ENCODE data around the gene CDCA7L.

The CDCA7L gene

DNA sequence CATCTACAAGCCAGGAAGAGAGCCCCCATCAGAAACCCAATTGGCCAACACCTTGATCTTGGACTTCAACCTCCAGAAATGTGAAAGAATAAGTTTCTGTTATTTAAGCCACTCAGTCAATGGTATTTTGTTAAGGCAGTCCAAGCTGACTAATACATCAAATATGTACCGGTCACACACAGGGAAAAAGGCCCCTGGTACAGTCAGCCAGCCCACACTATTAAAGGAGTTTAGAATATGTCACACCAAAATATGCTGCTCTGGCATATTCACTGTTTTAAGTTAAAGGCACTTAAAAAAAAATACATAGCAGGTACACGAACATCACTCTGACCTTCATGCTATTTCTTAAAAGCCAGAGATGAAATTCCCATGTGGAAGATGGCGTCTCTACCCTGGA lies 15.2 kb upstream of the CDCA7L start:
- Histone ChIP-seq H3K27me3 (ENCODE audit: insufficient read depth, poor library complexity, severe bottlenecking) (no peaks in the 10 kb centered on the region), H3K4me3 (replicated peaks; ENCODE audit: insufficient read depth, low read length) (no peak overlapping the region), H3K27ac (replicated peaks) (no peak overlapping the region)
- no peak for DNase-seq (ENCODE audit: low read depth in 1 of 2, low spot score in 1 of 2)
- TF ChIP-seq, protein P1, sequence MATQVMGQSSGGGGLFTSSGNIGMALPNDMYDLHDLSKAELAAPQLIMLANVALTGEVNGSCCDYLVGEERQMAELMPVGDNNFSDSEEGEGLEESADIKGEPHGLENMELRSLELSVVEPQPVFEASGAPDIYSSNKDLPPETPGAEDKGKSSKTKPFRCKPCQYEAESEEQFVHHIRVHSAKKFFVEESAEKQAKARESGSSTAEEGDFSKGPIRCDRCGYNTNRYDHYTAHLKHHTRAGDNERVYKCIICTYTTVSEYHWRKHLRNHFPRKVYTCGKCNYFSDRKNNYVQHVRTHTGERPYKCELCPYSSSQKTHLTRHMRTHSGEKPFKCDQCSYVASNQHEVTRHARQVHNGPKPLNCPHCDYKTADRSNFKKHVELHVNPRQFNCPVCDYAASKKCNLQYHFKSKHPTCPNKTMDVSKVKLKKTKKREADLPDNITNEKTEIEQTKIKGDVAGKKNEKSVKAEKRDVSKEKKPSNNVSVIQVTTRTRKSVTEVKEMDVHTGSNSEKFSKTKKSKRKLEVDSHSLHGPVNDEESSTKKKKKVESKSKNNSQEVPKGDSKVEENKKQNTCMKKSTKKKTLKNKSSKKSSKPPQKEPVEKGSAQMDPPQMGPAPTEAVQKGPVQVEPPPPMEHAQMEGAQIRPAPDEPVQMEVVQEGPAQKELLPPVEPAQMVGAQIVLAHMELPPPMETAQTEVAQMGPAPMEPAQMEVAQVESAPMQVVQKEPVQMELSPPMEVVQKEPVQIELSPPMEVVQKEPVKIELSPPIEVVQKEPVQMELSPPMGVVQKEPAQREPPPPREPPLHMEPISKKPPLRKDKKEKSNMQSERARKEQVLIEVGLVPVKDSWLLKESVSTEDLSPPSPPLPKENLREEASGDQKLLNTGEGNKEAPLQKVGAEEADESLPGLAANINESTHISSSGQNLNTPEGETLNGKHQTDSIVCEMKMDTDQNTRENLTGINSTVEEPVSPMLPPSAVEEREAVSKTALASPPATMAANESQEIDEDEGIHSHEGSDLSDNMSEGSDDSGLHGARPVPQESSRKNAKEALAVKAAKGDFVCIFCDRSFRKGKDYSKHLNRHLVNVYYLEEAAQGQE (IDR thresholded peaks at IDR 0.05; ENCODE audit: insufficient replicate concordance, low read depth): no peak
- TF ChIP-seq, protein P2, sequence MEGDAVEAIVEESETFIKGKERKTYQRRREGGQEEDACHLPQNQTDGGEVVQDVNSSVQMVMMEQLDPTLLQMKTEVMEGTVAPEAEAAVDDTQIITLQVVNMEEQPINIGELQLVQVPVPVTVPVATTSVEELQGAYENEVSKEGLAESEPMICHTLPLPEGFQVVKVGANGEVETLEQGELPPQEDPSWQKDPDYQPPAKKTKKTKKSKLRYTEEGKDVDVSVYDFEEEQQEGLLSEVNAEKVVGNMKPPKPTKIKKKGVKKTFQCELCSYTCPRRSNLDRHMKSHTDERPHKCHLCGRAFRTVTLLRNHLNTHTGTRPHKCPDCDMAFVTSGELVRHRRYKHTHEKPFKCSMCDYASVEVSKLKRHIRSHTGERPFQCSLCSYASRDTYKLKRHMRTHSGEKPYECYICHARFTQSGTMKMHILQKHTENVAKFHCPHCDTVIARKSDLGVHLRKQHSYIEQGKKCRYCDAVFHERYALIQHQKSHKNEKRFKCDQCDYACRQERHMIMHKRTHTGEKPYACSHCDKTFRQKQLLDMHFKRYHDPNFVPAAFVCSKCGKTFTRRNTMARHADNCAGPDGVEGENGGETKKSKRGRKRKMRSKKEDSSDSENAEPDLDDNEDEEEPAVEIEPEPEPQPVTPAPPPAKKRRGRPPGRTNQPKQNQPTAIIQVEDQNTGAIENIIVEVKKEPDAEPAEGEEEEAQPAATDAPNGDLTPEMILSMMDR (IDR thresholded peaks at IDR 0.05; ENCODE audit: insufficient read depth, low read length): no peak
- TF ChIP-seq POLR2AphosphoS5 (IDR thresholded peaks at IDR 0.05; ENCODE audit: low read depth) (no peak), GABPA (IDR thresholded peaks at IDR 0.05; ENCODE audit: low read depth) (no peak), SPI1 (IDR thresholded peaks at IDR 0.05; ENCODE audit: borderline replicate concordance, low read depth) (no peak)

DNA sequence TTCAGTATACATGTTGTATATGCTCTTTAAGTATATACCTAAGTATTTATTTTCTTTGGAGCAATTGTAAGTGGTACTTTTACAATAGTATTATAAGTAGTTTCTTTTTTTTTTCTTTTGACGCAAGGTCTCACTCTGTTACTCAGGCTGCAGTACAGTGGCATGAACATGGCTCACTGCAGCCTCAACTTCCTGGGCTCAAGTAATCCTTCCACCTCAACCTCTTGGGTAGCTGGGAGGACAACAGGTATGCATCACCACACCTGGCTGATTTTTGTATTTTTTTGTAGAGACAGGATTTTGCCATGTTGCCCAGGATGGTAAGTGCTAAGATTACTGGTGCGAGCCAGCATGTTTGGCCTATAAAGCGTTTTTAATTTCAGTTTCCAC lies 13.7 kb upstream of the CDCA7L start:
- Histone ChIP-seq H3K27ac (replicated peaks) (no peak overlapping the region), H3K4me3 (replicated peaks; ENCODE audit: insufficient read depth, low read length) (no peak overlapping the region), H3K27me3 (ENCODE audit: insufficient read depth, poor library complexity, severe bottlenecking) (no peaks in the 10 kb centered on the region)
- DNase-seq (ENCODE audit: low read depth in 1 of 2, low spot score in 1 of 2): no peak
- no peak for TF ChIP-seq POLR2AphosphoS5 (IDR thresholded peaks at IDR 0.05; ENCODE audit: low read depth)
- no peak for TF ChIP-seq SPI1 (IDR thresholded peaks at IDR 0.05; ENCODE audit: borderline replicate concordance, low read depth)
- TF ChIP-seq, protein P2 (IDR thresholded peaks at IDR 0.05; ENCODE audit: insufficient read depth, low read length): no peak
- TF ChIP-seq, protein P1 (IDR thresholded peaks at IDR 0.05; ENCODE audit: insufficient replicate concordance, low read depth): no peak
- no peak for TF ChIP-seq GABPA (IDR thresholded peaks at IDR 0.05; ENCODE audit: low read depth)

DNA sequence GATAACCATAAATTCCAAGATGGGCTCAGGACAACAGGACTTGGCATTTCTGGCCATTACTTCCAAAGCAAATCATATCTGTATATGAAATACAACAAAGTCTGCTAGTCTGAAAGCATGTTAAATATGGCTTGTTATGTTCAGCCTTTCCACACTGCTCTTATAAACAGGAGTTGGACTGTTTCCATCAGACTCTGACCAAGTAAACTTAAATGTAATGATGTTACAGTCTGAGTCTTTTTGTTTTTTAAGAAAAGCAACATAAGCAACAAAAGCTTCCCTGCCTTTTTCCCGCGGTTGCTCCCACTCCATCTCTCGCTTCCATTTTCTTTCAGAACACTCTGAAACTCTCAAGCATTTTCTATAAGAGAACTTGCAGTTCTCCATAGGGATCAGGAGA lies 8.1 kb upstream of the CDCA7L start:
- TF ChIP-seq, protein P2 (IDR thresholded peaks at IDR 0.05; ENCODE audit: insufficient read depth, low read length): no peak
- no peak for TF ChIP-seq GABPA (IDR thresholded peaks at IDR 0.05; ENCODE audit: low read depth)
- TF ChIP-seq, protein P1 (IDR thresholded peaks at IDR 0.05; ENCODE audit: insufficient replicate concordance, low read depth): no peak
- no peak for TF ChIP-seq SPI1 (IDR thresholded peaks at IDR 0.05; ENCODE audit: borderline replicate concordance, low read depth)
- no peak for TF ChIP-seq POLR2AphosphoS5 (IDR thresholded peaks at IDR 0.05; ENCODE audit: low read depth)
- H3K27me3 ChIP-seq (ENCODE audit: insufficient read depth, poor library complexity, severe bottlenecking): no peaks in the 10 kb centered on the region
- no peak for DNase-seq (ENCODE audit: low read depth in 1 of 2, low spot score in 1 of 2)
- no peak overlapping the region for H3K4me3 ChIP-seq (replicated peaks; ENCODE audit: insufficient read depth, low read length)
- no peak overlapping the region for H3K27ac ChIP-seq (replicated peaks)
